ENCODE data around the gene RPN1.

DNA sequence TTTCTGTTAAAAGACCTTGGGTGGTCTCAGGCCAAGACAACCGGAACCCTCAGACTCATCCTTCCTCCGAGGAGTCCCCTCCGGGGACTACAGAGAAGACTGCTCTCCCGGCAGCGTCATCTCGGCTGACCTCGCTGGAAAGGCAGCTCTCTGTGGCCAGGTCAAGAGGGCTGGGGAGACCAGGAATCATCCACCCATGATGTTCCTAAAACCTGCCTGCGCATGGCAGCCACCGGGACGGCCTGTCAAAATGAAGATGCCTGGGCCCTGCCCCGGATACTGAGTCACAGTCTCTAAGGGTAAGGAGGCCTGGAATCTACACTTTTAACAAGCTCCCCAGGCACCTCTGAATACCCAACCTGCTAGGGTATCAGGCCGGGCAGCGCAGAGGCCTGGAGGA, 78.6 kb downstream of the RPN1 start:
- TF ChIP-seq, protein P1, sequence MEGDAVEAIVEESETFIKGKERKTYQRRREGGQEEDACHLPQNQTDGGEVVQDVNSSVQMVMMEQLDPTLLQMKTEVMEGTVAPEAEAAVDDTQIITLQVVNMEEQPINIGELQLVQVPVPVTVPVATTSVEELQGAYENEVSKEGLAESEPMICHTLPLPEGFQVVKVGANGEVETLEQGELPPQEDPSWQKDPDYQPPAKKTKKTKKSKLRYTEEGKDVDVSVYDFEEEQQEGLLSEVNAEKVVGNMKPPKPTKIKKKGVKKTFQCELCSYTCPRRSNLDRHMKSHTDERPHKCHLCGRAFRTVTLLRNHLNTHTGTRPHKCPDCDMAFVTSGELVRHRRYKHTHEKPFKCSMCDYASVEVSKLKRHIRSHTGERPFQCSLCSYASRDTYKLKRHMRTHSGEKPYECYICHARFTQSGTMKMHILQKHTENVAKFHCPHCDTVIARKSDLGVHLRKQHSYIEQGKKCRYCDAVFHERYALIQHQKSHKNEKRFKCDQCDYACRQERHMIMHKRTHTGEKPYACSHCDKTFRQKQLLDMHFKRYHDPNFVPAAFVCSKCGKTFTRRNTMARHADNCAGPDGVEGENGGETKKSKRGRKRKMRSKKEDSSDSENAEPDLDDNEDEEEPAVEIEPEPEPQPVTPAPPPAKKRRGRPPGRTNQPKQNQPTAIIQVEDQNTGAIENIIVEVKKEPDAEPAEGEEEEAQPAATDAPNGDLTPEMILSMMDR (IDR thresholded peaks at IDR 0.05; ENCODE audit: insufficient read depth, low read depth, low read length): no peak
- TF ChIP-seq EZH2 (IDR thresholded peaks at IDR 0.05; ENCODE audit: insufficient read depth, low read length): no peak

Measured in astrocyte (in vitro differentiated cells and primary cell).